Stimulated activated CD4-positive, alpha-beta T cell treated with anti-CD3 and anti-CD28 coated beads, TNF-alpha, amount 100 ng/mL, for 1 hour (primary cell): Measurements from ENCODE around the gene USP35.

Experiments used
- DNase-seq, 3 donors: peaks; one replicate each; pipeline ENCODE4 v3.0.0-alpha.2; 2020; ENCODE audit warnings: low read depth in 3 of 3, low spot score in 1 of 3

USP35 gene

DNA sequence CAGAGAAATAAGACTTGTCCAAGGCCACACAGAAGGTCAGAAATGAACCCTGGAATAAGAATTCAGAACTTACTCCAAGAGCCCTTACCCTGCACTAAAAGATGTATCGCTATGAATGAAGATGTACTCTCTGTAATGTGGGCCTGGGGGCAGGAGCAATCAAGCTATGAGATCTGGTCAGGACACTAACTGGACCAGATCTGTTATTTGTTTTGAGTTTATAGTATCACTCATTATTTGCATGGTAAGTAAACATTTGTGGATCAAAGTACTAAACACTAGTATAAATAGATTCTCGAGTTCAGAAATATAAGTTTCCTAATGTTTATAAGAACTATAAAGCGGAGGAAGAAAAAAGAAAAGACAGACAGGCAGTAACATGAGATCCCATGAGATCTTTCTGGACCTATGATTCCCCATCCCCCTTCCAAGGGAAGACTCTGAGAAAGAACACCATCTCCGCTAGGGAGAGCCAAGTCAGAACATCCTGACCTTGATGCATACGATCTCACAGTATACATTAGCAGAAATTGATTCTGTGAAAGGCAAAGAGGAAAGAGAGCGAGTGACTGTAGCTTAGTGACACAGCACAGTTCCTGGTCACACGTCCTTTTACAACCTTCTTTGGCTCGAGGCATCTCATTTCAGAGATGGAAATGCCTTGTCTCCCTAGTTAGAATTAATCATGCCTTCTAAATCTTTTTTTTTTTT, 71.2 kb downstream of the USP35 start:
- DNase-seq: no peak

- no peak for DNase-seq
These were observed 72.6 kb downstream of the USP35 start for GRCh38 chr11:78261367-78261766.

GRCh38 chr11:78261828-78262227, 73.1 kb downstream of the USP35 start:
- no peak for DNase-seq

DNA sequence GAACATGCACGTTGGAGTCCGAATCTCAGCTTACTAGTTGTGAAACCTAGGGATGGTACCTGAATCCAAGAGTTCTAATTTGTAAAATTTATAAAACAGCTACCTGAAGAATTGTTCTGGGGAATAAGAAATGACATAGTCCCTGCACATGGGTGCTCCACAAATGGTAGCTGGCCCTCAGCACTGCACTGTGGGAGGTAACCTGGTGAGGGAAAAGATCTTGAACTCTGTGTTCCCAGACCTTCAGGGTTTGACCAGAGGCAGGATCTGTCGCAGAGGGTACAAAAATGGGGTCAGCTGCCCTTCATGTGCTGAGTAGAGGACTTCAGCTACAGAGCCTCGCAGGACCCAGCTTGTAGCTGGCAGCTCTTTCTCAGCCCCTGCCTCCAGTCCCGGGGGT, 73.5 kb downstream of the USP35 start:
- no peak for DNase-seq

GRCh38 chr11:78262691-78263090, 74.0 kb downstream of the USP35 start:
- no peak for DNase-seq
